HepG2 (cell line): ENCODE measurements around the gene ANP32A. TPM values are rescaled to one million over a fixed set of nuclear protein-coding genes. Genes with fewer than 3 reads are reported as not detected.
A peak's percentile ranks its signal among the peaks of the same experiment; 100 is the strongest.

Source experiments
- AHR ChIP-seq: IDR thresholded peaks from 2 replicates; pipeline ENCODE4 v1.6.1; 2018; ENCODE audit warnings: missing genetic modification reagents, missing compliant biosample characterization
- ARHGAP35 ChIP-seq: sonication (generic); formaldehyde crosslinking; IDR thresholded peaks from 2 replicates; pipeline ENCODE4 v1.9.0; 2022; ENCODE audit warnings: mild to moderate bottlenecking, inconsistent platforms, moderate library complexity, missing genetic modification reagents, borderline replicate concordance
- BRD4 ChIP-seq: sonication (generic); formaldehyde crosslinking; IDR thresholded peaks from 2 replicates; pipeline ENCODE4 v1.4.0; 2020; ENCODE audit warnings: missing genetic modification reagents
- ELF3 ChIP-seq: IDR thresholded peaks from 2 replicates; pipeline ENCODE4 v1.6.1; 2016; ENCODE audit warnings: missing genetic modification reagents, missing compliant biosample characterization
- ERF ChIP-seq: IDR thresholded peaks from 2 replicates; pipeline ENCODE4 v1.6.1; 2018; ENCODE audit warnings: missing biosample characterization, missing genetic modification reagents
- KAT7 ChIP-seq: IDR thresholded peaks from 2 replicates; pipeline ENCODE4 v1.6.1; 2018; ENCODE audit warnings: borderline replicate concordance, missing compliant biosample characterization
- KLF15 ChIP-seq: sonication (generic); formaldehyde crosslinking; IDR thresholded peaks from 2 replicates; pipeline ENCODE4 v1.8.1; 2023; ENCODE audit warnings: borderline replicate concordance, mild to moderate bottlenecking, inconsistent platforms, missing genetic modification reagents, mixed read lengths
- MIER2 ChIP-seq: IDR thresholded peaks from 2 replicates; pipeline ENCODE4 v1.6.1; 2016; ENCODE audit warnings: missing biosample characterization, missing genetic modification reagents
- NFIB ChIP-seq: sonication (generic); formaldehyde crosslinking; IDR thresholded peaks from 2 replicates; pipeline ENCODE4 v1.9.0; 2021; ENCODE audit warnings: missing genetic modification reagents, mild to moderate bottlenecking, borderline replicate concordance
- RBM22 ChIP-seq: fragments of 200-400 bp; formaldehyde crosslinking; optimal IDR thresholded peaks from 2 replicates; pipeline ENCODE3; 2017; ENCODE audit warnings: mild to moderate bottlenecking, low read length, moderate library complexity
- ZNF382 ChIP-seq: sonication (generic); formaldehyde crosslinking; IDR thresholded peaks from 2 replicates; pipeline ENCODE4 v1.5.0; 2020; ENCODE audit warnings: missing genetic modification reagents, mild to moderate bottlenecking, borderline replicate concordance
- ZNF432 ChIP-seq: sonication (generic); formaldehyde crosslinking; IDR thresholded peaks from 2 replicates; pipeline ENCODE4 v1.5.0; 2020; ENCODE audit warnings: missing genetic modification reagents, mild to moderate bottlenecking, borderline replicate concordance
- polyA plus RNA-seq, 8 experiments: library from polyadenylated mRNA; depleted of rRNA in 3 of 8; stranded (reverse) in 7 of 8; unstranded in 1 of 8; fragments of >200 nt; fragmentation: Illumina TruSeq in 4 of 8; extraction: Trizol in 4 of 8; gene quantifications; 2 replicates each; pipeline versions ENCODE4 v1.2.1 to v1.2.3, GENCODE V29; 2011 to 2016; ENCODE audit warnings: low read depth in 4 of 8, missing spikeins in 1 of 8, mixed read lengths in 1 of 8; ENCODE audit not compliant: insufficient read depth in 1 of 8
- total RNA-seq, 5 experiments: library from RNA; depleted of rRNA; stranded (reverse); fragments of >200 nt; fragmentation: Illumina TruSeq; extraction: Trizol; gene quantifications; 2 replicates each; pipeline ENCODE4 v1.2.3, GENCODE V29; 2016; ENCODE audit warnings: low read depth in 1 of 5
- TF ChIP-seq, protein P1 (sequence below): sonication (generic); formaldehyde crosslinking; IDR thresholded peaks from 2 replicates; pipeline ENCODE4 v1.4.0; 2020; ENCODE audit warnings: missing genetic modification reagents
- TF ChIP-seq, protein P2 (sequence below): sonication (generic); formaldehyde crosslinking; IDR thresholded peaks from 2 replicates; pipeline ENCODE4 v1.8.1; 2023; ENCODE audit warnings: mild to moderate bottlenecking, moderate library complexity, missing genetic modification reagents
- TF ChIP-seq, protein P3 (sequence below): sonication (generic); formaldehyde crosslinking; conservative IDR thresholded peaks from 2 replicates; pipeline ENCODE4 v1.8.0; 2022; ENCODE audit warnings: mild to moderate bottlenecking, moderate library complexity, missing genetic modification reagents
- TF ChIP-seq, protein P4 (sequence below): sonication (generic); formaldehyde crosslinking; conservative IDR thresholded peaks from 2 replicates; pipeline ENCODE4 v1.5.0; 2020; ENCODE audit warnings: missing genetic modification reagents
- TF ChIP-seq, protein P5 (sequence below): IDR thresholded peaks from 2 replicates; pipeline ENCODE4 v1.6.1; 2016; ENCODE audit warnings: low read depth, control low read depth

The ANP32A gene
- total and polyA plus RNA-seq, 2 of the 13 experiments (the other 11 are each of a cell fraction or from before 2014, with no cell fraction given), result 60.6 to 206 TPM

DNA sequence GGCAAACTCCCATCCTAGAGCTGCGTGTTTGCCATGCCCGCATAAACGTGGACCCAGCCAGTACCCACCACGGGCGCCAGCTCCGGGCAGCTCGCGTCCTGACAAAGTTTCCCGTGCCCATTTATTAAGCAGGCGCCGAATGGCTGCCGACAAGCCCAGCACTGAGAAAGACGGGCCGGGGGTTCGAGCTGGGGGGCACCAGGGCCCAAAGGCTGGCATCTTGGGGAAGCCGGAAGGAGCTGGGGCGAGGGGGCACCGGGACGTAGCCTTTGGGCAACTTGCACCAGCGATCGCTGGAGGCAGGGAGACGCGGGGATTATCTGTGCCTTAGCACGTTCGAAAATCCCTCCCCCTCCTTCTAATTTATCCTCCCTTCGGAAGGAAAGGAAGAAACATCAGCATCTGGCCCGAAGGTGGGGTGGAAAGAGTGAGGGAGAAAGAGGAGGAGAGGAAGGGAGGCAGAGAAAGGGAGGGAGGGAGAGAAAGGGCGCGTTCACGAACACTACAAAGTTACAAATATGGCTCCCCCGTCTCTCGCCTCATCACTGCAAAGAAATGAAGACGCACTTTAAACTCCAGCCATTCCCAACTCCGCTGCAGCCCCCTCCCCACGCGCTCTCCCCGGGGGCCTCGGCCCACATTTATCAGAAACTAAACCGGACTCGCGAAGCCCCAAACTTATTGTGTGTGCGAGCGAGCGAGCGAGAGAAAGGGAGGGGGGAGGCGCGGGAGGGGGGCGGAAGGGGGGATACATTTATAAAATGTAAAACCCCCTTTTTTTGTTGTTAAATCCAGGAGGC, 1.0 kb downstream of the ANP32A start (continued):
- TF ChIP-seq, protein P1, sequence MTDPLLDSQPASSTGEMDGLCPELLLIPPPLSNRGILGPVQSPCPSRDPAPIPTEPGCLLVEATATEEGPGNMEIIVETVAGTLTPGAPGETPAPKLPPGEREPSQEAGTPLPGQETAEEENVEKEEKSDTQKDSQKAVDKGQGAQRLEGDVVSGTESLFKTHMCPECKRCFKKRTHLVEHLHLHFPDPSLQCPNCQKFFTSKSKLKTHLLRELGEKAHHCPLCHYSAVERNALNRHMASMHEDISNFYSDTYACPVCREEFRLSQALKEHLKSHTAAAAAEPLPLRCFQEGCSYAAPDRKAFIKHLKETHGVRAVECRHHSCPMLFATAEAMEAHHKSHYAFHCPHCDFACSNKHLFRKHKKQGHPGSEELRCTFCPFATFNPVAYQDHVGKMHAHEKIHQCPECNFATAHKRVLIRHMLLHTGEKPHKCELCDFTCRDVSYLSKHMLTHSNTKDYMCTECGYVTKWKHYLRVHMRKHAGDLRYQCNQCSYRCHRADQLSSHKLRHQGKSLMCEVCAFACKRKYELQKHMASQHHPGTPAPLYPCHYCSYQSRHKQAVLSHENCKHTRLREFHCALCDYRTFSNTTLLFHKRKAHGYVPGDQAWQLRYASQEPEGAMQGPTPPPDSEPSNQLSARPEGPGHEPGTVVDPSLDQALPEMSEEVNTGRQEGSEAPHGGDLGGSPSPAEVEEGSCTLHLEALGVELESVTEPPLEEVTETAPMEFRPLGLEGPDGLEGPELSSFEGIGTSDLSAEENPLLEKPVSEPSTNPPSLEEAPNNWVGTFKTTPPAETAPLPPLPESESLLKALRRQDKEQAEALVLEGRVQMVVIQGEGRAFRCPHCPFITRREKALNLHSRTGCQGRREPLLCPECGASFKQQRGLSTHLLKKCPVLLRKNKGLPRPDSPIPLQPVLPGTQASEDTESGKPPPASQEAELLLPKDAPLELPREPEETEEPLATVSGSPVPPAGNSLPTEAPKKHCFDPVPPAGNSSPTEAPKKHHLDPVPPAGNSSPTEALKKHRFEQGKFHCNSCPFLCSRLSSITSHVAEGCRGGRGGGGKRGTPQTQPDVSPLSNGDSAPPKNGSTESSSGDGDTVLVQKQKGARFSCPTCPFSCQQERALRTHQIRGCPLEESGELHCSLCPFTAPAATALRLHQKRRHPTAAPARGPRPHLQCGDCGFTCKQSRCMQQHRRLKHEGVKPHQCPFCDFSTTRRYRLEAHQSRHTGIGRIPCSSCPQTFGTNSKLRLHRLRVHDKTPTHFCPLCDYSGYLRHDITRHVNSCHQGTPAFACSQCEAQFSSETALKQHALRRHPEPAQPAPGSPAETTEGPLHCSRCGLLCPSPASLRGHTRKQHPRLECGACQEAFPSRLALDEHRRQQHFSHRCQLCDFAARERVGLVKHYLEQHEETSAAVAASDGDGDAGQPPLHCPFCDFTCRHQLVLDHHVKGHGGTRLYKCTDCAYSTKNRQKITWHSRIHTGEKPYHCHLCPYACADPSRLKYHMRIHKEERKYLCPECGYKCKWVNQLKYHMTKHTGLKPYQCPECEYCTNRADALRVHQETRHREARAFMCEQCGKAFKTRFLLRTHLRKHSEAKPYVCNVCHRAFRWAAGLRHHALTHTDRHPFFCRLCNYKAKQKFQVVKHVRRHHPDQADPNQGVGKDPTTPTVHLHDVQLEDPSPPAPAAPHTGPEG (CRISPR knock-in tag), result no peak
- TF ChIP-seq, protein P2, sequence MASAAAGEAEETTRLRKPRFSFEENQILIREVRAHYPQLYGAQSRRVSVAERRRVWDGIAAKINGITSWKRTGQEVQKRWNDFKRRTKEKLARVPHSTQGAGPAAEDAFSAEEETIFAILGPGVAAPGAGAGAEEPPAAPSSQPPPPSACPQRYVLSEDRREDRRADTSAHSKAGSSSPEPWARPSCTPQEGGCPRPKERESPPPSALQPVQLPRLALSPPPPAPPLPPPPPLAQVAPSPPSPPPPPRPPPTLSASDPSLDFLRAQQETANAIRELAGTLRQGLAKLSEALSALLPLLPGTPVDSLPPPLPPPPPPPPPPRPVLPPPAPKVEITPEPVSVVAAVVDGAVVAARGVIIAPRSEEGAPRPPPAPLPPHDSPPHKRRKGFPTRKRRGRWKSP (CRISPR knock-in tag), result 0 out of 2 replicates have a peak, but pooled peaks have one; percentile 12
- peak; percentile 14 for TF ChIP-seq RBM22
- TF ChIP-seq, protein P3, sequence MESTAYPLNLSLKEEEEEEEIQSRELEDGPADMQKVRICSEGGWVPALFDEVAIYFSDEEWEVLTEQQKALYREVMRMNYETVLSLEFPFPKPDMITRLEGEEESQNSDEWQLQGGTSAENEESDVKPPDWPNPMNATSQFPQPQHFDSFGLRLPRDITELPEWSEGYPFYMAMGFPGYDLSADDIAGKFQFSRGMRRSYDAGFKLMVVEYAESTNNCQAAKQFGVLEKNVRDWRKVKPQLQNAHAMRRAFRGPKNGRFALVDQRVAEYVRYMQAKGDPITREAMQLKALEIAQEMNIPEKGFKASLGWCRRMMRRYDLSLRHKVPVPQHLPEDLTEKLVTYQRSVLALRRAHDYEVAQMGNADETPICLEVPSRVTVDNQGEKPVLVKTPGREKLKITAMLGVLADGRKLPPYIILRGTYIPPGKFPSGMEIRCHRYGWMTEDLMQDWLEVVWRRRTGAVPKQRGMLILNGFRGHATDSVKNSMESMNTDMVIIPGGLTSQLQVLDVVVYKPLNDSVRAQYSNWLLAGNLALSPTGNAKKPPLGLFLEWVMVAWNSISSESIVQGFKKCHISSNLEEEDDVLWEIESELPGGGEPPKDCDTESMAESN, result no peak
- TF ChIP-seq, protein P4, sequence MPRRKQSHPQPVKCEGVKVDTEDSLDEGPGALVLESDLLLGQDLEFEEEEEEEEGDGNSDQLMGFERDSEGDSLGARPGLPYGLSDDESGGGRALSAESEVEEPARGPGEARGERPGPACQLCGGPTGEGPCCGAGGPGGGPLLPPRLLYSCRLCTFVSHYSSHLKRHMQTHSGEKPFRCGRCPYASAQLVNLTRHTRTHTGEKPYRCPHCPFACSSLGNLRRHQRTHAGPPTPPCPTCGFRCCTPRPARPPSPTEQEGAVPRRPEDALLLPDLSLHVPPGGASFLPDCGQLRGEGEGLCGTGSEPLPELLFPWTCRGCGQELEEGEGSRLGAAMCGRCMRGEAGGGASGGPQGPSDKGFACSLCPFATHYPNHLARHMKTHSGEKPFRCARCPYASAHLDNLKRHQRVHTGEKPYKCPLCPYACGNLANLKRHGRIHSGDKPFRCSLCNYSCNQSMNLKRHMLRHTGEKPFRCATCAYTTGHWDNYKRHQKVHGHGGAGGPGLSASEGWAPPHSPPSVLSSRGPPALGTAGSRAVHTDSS (CRISPR knock-in tag), result no peak
- no peak for TF ChIP-seq MIER2
- no peak; the same call in 1 of the 2 replicates for TF ChIP-seq KAT7 (CRISPR knock-in tag)
- TF ChIP-seq ZNF382 (CRISPR knock-in tag), result no peak
- TF ChIP-seq ZNF432 (CRISPR knock-in tag), result no peak
- TF ChIP-seq ELF3, result no peak
- no peak for TF ChIP-seq ARHGAP35
- no peak for TF ChIP-seq AHR
- no peak for TF ChIP-seq NFIB (CRISPR knock-in tag)
- no peak for TF ChIP-seq KLF15
- no peak for TF ChIP-seq ERF (CRISPR knock-in tag)
- TF ChIP-seq, protein P5, sequence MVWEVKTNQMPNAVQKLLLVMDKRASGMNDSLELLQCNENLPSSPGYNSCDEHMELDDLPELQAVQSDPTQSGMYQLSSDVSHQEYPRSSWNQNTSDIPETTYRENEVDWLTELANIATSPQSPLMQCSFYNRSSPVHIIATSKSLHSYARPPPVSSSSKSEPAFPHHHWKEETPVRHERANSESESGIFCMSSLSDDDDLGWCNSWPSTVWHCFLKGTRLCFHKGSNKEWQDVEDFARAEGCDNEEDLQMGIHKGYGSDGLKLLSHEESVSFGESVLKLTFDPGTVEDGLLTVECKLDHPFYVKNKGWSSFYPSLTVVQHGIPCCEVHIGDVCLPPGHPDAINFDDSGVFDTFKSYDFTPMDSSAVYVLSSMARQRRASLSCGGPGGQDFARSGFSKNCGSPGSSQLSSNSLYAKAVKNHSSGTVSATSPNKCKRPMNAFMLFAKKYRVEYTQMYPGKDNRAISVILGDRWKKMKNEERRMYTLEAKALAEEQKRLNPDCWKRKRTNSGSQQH, result no peak
- TF ChIP-seq BRD4 (CRISPR knock-in tag), result no peak
